Measurements from ENCODE around the gene COQ8A.

Gene COQ8A

DNA sequence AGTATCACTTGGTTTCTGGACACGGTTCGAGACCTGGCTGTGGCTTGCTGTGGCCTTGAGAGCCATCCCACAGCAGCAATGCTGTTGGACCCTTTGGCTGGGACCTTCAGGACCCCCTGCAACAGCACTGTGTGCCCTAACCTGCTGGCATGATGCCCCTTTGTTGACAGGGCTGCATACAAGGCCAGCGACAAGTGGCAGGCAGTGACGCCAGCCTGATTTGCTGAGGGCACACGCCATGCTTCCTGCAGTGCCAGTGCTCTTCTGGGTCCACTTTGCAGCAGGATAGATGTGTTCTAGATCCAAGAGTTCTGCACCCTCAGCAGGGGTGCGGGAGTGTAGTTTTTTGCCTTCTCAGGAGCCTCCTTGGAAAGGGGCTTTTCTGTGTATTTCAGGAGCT, 32.8 kb downstream of the COQ8A start:
- FAIRE-seq (no peak), DNase-seq (ENCODE audit: low spot score) (no peak)

- FAIRE-seq (no peak), DNase-seq (ENCODE audit: low spot score) (no peak)
Observed at GRCh38 chr1:226973371-226973897, 33.3 kb downstream of the COQ8A start.

GRCh38 chr1:226973898-226974543, 33.9 kb downstream of the COQ8A start:
- FAIRE-seq (no peak), DNase-seq (ENCODE audit: low spot score) (no peak)

GRCh38 chr1:226974544-226975258, 34.6 kb downstream of the COQ8A start:
- FAIRE-seq (no peak), DNase-seq (ENCODE audit: low spot score) (no peak)

DNA sequence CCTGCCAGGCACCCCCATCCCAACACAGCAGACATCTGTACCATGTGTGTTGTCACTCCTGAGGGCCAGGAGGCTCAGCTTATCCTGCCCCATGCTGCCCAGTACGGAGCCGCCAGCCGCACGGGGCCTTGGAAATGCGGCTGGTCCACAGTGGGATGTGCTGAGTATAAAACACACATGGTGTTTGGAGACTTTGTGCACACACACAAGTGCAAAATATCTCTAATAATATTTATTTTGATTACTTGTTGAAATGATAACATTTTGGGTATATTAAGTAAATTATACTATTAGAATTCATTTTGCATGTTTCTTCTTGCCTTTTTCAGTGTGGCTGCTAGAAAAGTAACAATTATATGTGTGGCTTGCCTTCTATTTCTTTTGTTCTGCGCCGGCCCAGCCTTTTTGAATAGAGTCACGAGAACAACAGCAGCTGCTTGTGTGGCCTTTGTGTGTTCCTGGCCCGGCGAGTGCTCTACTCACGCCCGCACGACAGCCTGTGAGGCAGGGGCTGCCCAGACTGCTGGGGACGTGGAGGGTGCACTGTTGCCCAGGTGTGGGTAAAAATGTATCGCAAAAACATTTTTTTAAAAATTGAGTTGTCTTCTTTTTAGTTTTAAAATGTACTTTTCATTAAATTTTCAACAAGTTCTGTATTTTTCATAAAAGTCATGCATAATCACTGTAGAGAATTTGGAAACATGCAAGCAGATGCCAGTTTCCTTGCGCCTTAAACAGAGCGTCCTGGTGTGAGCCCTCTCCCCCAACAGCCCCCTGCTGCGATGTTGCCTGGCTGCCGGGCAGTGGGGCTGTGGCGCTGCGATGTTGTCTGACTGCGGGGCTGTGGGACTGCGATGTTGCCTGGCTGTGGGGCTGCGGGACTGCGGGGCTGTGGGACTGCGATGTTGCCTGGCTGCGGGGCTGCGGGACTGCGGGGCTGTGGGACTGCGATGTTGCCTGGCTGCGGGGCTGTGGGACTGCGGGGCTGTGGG, 35.5 kb downstream of the COQ8A start:
- FAIRE-seq (no peak), DNase-seq (ENCODE audit: low spot score) (no peak)

- DNase-seq (ENCODE audit: low spot score) (no peak), FAIRE-seq (no peak)
Observed at GRCh38 chr1:226976276-226976977, 36.3 kb downstream of the COQ8A start.

GRCh38 chr1:226976978-226977642, 37.0 kb downstream of the COQ8A start:
- DNase-seq (ENCODE audit: low spot score) (no peak), FAIRE-seq (no peak)

- no peak for FAIRE-seq
- DNase-seq (ENCODE audit: low spot score) = no peak
Observed at GRCh38 chr1:226977643-226978431, 37.7 kb downstream of the COQ8A start.

DNA sequence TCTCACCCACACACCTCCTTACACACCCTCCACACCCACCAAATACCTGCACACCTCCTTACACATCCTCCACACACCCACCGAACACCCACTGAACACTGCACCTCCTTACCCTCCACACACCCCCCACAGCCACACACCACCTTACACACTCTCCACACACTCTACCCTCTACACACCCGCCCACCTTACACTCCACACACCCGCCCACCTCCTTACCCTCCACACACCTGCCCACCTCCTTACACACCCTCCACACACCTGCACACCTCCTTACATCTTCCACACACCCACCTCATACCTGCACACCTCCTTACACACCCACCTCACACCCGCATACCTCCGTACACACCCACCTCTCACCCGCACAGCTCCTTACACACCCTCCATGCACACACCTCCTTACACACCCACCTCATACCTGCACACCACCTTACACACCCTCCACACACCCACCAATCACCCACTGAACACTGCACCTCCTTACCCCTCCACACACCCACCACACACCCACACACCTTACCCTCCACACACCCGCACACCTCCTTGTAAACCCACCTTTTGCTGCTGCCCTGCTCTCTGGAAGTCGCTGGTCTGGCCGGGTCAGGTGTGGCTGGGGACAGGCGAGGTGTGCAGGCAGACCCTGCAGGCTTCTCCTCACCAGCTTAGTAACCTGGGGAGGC, 38.5 kb downstream of the COQ8A start:
- DNase-seq (ENCODE audit: low spot score) (no peak), FAIRE-seq (no peak)

- DNase-seq (ENCODE audit: low spot score) (no peak), FAIRE-seq (no peak)
Observed at GRCh38 chr1:226979115-226979516, 39.0 kb downstream of the COQ8A start.

GRCh38 chr1:226979517-226980121, 39.5 kb downstream of the COQ8A start:
- FAIRE-seq = no peak
- DNase-seq (ENCODE audit: low spot score) = no peak

DNA sequence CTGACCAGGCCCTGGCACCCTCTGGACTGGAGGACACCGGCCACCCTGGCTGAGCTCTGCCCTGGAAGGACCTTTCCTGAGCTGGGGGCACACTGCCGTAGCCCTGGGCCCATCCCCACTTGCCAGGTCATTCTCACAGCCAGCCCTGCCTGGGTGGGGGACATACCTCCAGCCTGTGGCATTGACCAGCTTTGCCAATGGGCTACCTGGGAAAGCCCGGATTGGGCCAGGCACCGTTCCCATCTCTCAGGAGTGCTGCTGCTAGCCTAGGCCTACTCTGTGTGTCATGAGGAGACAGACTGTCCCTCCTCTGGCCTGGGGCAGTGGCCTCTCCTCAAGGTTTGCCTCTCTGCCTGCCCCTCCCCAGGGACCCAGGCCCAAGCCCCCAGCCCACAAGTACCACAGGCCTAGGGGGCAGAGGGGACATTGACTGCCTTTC, 40.0 kb downstream of the COQ8A start:
- DNase-seq (ENCODE audit: low spot score) (no peak), FAIRE-seq (no peak)

- no peak for DNase-seq (ENCODE audit: low spot score)
Observed at GRCh38 chr1:226980565-226981385, 40.7 kb downstream of the COQ8A start.

GRCh38 chr1:226981386-226981817, 41.3 kb downstream of the COQ8A start:
- DNase-seq (ENCODE audit: low spot score) = no peak
- FAIRE-seq = no peak

More at GRCh38 chr1:226980565-226981385, 40.7 kb downstream of the COQ8A start:
- FAIRE-seq = no peak

- no peak for FAIRE-seq
- DNase-seq (ENCODE audit: low spot score) = no peak
Observed at GRCh38 chr1:226981838-226982237, 41.7 kb downstream of the COQ8A start.

- FAIRE-seq (no peak), DNase-seq (ENCODE audit: low spot score) (no peak)
Observed at GRCh38 chr1:226982451-226983177, 42.5 kb downstream of the COQ8A start.

Data from RCC 7860 (cell line).